Parathyroid adenoma (tissue), 2 donors: ENCODE measurements around the gene GMNN.
"Not testable (repeated sequence)": the region's sequence is repeated elsewhere in the genome, so short reads cannot be mapped to it uniquely, and the experiment has no call there.

Experiments
- H2AFZ ChIP-seq: fragments of 300-600 bp; sonication (generic); one replicate; pipeline ENCODE4 v1.7.0; 2017; ENCODE audit warnings: antibody characterized with exemption, mild to moderate bottlenecking
- H3K27ac ChIP-seq: fragments of 300-600 bp; sonication (generic); one replicate; pipeline ENCODE4 v1.7.0; 2017
- H3K27me3 ChIP-seq: fragments of 300-600 bp; sonication (generic); one replicate; pipeline ENCODE4 v1.7.0; 2017; ENCODE audit warnings: low read length; ENCODE audit not compliant: control insufficient read depth, insufficient read depth
- H3K36me3 ChIP-seq: fragments of 300-600 bp; sonication (generic); one replicate; pipeline ENCODE4 v1.7.0; 2017; ENCODE audit warnings: low read length; ENCODE audit not compliant: control insufficient read depth, insufficient read depth
- H3K4me1 ChIP-seq: fragments of 300-600 bp; sonication (generic); one replicate; pipeline ENCODE4 v1.7.0; 2017; ENCODE audit warnings: control low read depth
- H3K4me2 ChIP-seq: fragments of 300-600 bp; sonication (generic); one replicate; pipeline ENCODE4 v1.7.0; 2017; ENCODE audit warnings: low read length
- H3K4me3 ChIP-seq: fragments of 300-600 bp; sonication (generic); one replicate; pipeline ENCODE4 v1.7.0; 2017; ENCODE audit warnings: low read depth, low read length
- H3K79me2 ChIP-seq: fragments of 300-600 bp; sonication (generic); one replicate; pipeline ENCODE4 v1.7.0; 2017; ENCODE audit warnings: control low read depth
- H3K9ac ChIP-seq: fragments of 300-600 bp; sonication (generic); one replicate; pipeline ENCODE4 v1.7.0; 2017; ENCODE audit warnings: mild to moderate bottlenecking
- H3K9me3 ChIP-seq: fragments of 300-600 bp; sonication (generic); one replicate; pipeline ENCODE4 v1.7.0; 2017; ENCODE audit warnings: low read length; ENCODE audit not compliant: control insufficient read depth
- TF ChIP-seq, protein P1 (sequence below): fragments of 300-600 bp; sonication (generic); IDR thresholded peaks from one replicate; pipeline ENCODE4 v1.7.0; 2017; ENCODE audit warnings: antibody characterized with exemption, mild to moderate bottlenecking
- donor health status: primary hyperparathyroidism.

GMNN gene

GRCh38 chr6:24774696-24775519, at the start of gene GMNN:
GMNN (plus strand) TSS chr6:24774937; CDS start chr6:24777247, 2,310 bp downstream.
- H3K4me1 ChIP-seq, result peaks cover 2% of the 10 kb centered on the region
- H2AFZ ChIP-seq, result peak within 1 kb of the TSS; percentile 100
- no peaks in the 10 kb centered on the region for H3K36me3 ChIP-seq
- TF ChIP-seq, protein P1, sequence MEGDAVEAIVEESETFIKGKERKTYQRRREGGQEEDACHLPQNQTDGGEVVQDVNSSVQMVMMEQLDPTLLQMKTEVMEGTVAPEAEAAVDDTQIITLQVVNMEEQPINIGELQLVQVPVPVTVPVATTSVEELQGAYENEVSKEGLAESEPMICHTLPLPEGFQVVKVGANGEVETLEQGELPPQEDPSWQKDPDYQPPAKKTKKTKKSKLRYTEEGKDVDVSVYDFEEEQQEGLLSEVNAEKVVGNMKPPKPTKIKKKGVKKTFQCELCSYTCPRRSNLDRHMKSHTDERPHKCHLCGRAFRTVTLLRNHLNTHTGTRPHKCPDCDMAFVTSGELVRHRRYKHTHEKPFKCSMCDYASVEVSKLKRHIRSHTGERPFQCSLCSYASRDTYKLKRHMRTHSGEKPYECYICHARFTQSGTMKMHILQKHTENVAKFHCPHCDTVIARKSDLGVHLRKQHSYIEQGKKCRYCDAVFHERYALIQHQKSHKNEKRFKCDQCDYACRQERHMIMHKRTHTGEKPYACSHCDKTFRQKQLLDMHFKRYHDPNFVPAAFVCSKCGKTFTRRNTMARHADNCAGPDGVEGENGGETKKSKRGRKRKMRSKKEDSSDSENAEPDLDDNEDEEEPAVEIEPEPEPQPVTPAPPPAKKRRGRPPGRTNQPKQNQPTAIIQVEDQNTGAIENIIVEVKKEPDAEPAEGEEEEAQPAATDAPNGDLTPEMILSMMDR, result no peak
- no peak within 1 kb of the TSS for H3K9ac ChIP-seq
- H3K4me3 ChIP-seq, result peak within 1 kb of the TSS; percentile 100
- H3K79me2 ChIP-seq, result peaks cover 4% of the 10 kb centered on the region
- H3K27ac ChIP-seq, result peak within 1 kb of the TSS; percentile 80
- peak within 1 kb of the TSS; percentile 100 for H3K4me2 ChIP-seq
- H3K27me3 ChIP-seq, result no peaks in the 10 kb centered on the region
- H3K9me3 ChIP-seq, result no peaks in the 10 kb centered on the region

DNA sequence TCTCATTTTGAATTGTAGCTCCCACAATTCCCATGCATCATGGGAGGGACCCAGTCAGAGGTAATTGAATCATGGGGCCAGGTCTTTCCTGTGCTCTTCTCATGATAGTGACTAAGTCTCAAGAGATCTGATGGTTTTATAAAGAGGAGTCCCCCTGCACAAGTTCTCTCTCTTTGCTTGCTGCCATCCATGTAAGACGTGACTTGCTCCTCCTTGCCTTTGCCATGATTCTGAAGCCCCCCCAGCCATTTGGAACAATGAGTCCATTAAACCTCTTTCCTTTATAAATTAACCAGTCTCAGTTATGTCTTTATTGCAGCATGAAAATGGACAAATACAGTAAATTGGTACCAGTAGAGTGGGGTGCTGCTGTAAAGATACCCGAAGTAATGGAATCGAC, 44.1 kb upstream of the GMNN start:
- not testable (repeated sequence) for H3K4me1 ChIP-seq, H3K36me3 ChIP-seq, H3K4me2 ChIP-seq, H3K27ac ChIP-seq, H3K79me2 ChIP-seq, H3K9ac ChIP-seq, H3K4me3 ChIP-seq, H2AFZ ChIP-seq, H3K27me3 ChIP-seq, H3K9me3 ChIP-seq

GRCh38 chr6:24731456-24732134, 43.1 kb upstream of the GMNN start:
- H3K27me3 ChIP-seq, H3K4me2 ChIP-seq, H3K4me3 ChIP-seq, H3K4me1 ChIP-seq, H2AFZ ChIP-seq, H3K9ac ChIP-seq, H3K9me3 ChIP-seq, H3K27ac ChIP-seq, H3K36me3 ChIP-seq, H3K79me2 ChIP-seq: not testable (repeated sequence)

DNA sequence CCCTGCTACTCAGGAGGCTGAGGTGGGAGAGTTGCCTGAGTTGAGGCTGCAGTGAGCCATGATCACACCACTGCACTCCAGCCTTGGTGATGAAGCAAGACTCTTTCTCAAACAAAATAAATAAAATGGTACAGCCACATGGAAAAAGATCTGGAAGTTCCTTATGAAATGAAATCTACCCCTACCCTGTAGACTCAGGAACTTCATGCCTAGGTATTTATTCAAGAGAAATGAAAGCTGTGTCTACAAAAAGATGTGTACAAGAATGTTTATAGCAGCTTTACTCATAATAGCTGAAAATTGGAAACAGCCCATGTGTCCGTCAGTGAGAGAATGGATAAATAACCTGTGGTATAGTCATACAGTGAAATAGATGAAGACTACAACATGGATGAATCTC, 40.6 kb upstream of the GMNN start:
- Histone ChIP-seq H3K4me3 (no peak overlapping the region), H3K9ac (no peak overlapping the region), H3K9me3 (no peaks in the 10 kb centered on the region), H3K4me1 (no peaks in the 10 kb centered on the region), H3K27me3 (no peaks in the 10 kb centered on the region), H3K79me2 (no peaks in the 10 kb centered on the region), H3K4me2 (no peak overlapping the region), H3K27ac (no peak overlapping the region), H3K36me3 (no peaks in the 10 kb centered on the region), H2AFZ (no peak overlapping the region)
- TF ChIP-seq, protein P1, result no peak

- H3K36me3 ChIP-seq, H2AFZ ChIP-seq, H3K4me3 ChIP-seq, H3K27ac ChIP-seq, H3K4me1 ChIP-seq, H3K4me2 ChIP-seq, H3K27me3 ChIP-seq, H3K79me2 ChIP-seq, H3K9ac ChIP-seq, H3K9me3 ChIP-seq: not testable (repeated sequence)
These were observed 40.0 kb upstream of the GMNN start for GRCh38 chr6:24734710-24735109.

DNA sequence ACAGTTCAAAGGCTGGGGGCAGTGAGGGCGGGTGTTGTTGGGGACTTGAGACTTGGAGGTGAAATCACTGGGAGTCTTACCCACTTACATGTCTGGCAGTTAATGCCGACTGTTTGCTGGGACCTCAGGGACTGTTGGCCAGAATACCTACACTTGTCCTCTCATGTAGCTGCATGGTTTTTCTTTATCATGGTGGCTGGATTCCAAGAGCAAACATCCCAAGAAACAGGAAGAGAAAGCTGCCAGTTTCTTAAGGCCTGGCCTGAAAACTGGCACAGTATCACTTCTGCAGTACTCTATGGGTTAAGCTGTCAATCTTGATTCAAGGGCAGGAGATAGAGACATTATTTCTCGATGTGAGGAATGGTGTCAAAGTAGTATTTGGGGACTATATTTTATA, 36.0 kb upstream of the GMNN start:
- H3K4me2 ChIP-seq, result no peak overlapping the region
- no peaks in the 10 kb centered on the region for H3K27me3 ChIP-seq
- no peaks in the 10 kb centered on the region for H3K36me3 ChIP-seq
- H3K27ac ChIP-seq, result no peak overlapping the region
- no peak overlapping the region for H2AFZ ChIP-seq
- H3K4me3 ChIP-seq, result no peak overlapping the region
- H3K4me1 ChIP-seq, result no peaks in the 10 kb centered on the region
- H3K9ac ChIP-seq, result no peak overlapping the region
- TF ChIP-seq, protein P1, result no peak
- peaks cover 3% of the 10 kb centered on the region for H3K9me3 ChIP-seq
- no peaks in the 10 kb centered on the region for H3K79me2 ChIP-seq
